Loucy (cell line): ENCODE data around the gene ZBTB2.

Source experiments
- EZH2phosphoT487 ChIP-seq: fragments of 200-600 bp; IDR thresholded peaks from 2 replicates; pipeline ENCODE4 v1.6.1; 2018; ENCODE audit warnings: antibody characterized with exemption, mild to moderate bottlenecking, moderate library complexity, borderline replicate concordance
- TF ChIP-seq, protein P1 (sequence below): fragments of 200-600 bp; sonication (generic); conservative IDR thresholded peaks from 2 replicates; pipeline ENCODE4 v1.5.1; 2014; ENCODE audit warnings: mild to moderate bottlenecking, antibody characterized with exemption, low read length

DNA sequence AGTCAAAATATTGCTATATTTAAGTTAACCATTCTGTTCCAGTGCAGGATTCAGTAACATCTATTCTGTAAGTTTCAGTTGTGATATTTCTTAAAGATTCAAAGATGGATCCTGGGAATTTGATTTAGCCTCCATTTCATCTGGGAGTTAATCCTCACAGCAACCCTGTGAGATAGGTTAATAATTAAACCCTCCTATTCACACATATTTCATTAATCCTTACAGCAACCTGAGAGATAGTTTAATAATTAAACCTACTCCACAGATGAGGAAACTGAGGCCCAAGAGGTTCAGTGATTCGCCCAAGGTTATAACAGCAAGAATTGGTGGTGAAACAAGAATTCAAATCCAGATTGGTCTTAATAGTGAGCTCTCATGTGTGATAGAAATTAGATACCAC, 10.9 kb upstream of the ZBTB2 start:
- TF ChIP-seq, protein P1, sequence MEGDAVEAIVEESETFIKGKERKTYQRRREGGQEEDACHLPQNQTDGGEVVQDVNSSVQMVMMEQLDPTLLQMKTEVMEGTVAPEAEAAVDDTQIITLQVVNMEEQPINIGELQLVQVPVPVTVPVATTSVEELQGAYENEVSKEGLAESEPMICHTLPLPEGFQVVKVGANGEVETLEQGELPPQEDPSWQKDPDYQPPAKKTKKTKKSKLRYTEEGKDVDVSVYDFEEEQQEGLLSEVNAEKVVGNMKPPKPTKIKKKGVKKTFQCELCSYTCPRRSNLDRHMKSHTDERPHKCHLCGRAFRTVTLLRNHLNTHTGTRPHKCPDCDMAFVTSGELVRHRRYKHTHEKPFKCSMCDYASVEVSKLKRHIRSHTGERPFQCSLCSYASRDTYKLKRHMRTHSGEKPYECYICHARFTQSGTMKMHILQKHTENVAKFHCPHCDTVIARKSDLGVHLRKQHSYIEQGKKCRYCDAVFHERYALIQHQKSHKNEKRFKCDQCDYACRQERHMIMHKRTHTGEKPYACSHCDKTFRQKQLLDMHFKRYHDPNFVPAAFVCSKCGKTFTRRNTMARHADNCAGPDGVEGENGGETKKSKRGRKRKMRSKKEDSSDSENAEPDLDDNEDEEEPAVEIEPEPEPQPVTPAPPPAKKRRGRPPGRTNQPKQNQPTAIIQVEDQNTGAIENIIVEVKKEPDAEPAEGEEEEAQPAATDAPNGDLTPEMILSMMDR = no peak
- no peak for TF ChIP-seq EZH2phosphoT487
